DOHH2 (cell line): ENCODE measurements around the gene TEX9.

Experiments
- H3F3A ChIP-seq: fragments of 200-600 bp; sonication (generic), shearing (Covaris generic); 2 replicates; pipeline ENCODE4 v1.6.0; 2016; ENCODE audit warnings: antibody characterized with exemption, mild to moderate bottlenecking; ENCODE audit not compliant: control insufficient read depth, insufficient read depth
- H3K27ac ChIP-seq: fragments of 200-600 bp; sonication (generic); 2 replicates; pipeline ENCODE4 v1.5.1; 2014; ENCODE audit warnings: low read depth, mild to moderate bottlenecking, low read length, moderate library complexity
- H3K27me3 ChIP-seq: fragments of 200-600 bp; sonication (generic); 2 replicates; pipeline ENCODE4 v1.6.1; 2014; ENCODE audit warnings: mild to moderate bottlenecking, low read length, mixed read lengths; ENCODE audit not compliant: control insufficient read depth
- H3K36me3 ChIP-seq: fragments of 200-600 bp; sonication (generic); 2 replicates; pipeline ENCODE4 v1.6.1; 2014; ENCODE audit warnings: mild to moderate bottlenecking, low read length, moderate library complexity, mixed read lengths; ENCODE audit not compliant: control insufficient read depth
- H3K4me1 ChIP-seq: fragments of 200-600 bp; sonication (generic); 2 replicates; pipeline ENCODE4 v1.6.1; 2014; ENCODE audit warnings: mild to moderate bottlenecking, low read length, mixed read lengths; ENCODE audit not compliant: control insufficient read depth
- H3K4me2 ChIP-seq: fragments of 200-600 bp; sonication (generic); 2 replicates; pipeline ENCODE4 v1.6.0; 2014; ENCODE audit warnings: mild to moderate bottlenecking, low read length, moderate library complexity
- H3K4me3 ChIP-seq: fragments of 200-600 bp; sonication (generic); 2 replicates; pipeline ENCODE4 v1.5.1; 2014; ENCODE audit warnings: mild to moderate bottlenecking, low read length, mixed read lengths
- H3K79me2 ChIP-seq: fragments of 200-600 bp; sonication (generic); 2 replicates; pipeline ENCODE4 v1.6.1; 2014; ENCODE audit warnings: mild to moderate bottlenecking, low read length, mixed read lengths; ENCODE audit not compliant: control insufficient read depth
- H3K9me2 ChIP-seq: fragments of 200-600 bp; sonication (generic); replicated peaks from 2 replicates; pipeline ENCODE4 v1.6.1; 2014; ENCODE audit warnings: mild to moderate bottlenecking, low read length, mixed read lengths; ENCODE audit not compliant: control insufficient read depth
- H3K9me3 ChIP-seq: fragments of 200-600 bp; sonication (generic); 2 replicates; pipeline ENCODE4 v1.6.1; 2014; ENCODE audit warnings: antibody characterized with exemption, low read length, mixed read lengths; ENCODE audit not compliant: control insufficient read depth, insufficient read depth
- H4K20me1 ChIP-seq: fragments of 200-600 bp; sonication (generic); 2 replicates; pipeline ENCODE4 v1.6.0; 2014; ENCODE audit warnings: low read depth, mild to moderate bottlenecking, antibody characterized with exemption, low read length, moderate library complexity; ENCODE audit not compliant: control insufficient read depth, insufficient read depth
- EZH2phosphoT487 ChIP-seq: fragments of 200-600 bp; sonication (generic); IDR thresholded peaks from 2 replicates; pipeline ENCODE4 v1.6.1; 2017; ENCODE audit warnings: borderline replicate concordance, mild to moderate bottlenecking, antibody characterized with exemption, low read length, moderate library complexity, mixed read lengths
- TF ChIP-seq, protein P1 (sequence below): fragments of 200-600 bp; sonication (generic); IDR thresholded peaks from one replicate; pipeline ENCODE4 v1.5.1; 2014; ENCODE audit warnings: antibody characterized with exemption, mild to moderate bottlenecking, low read depth, low read length; ENCODE audit not compliant: poor library complexity, severe bottlenecking

Gene TEX9

GRCh38 chr15:56442354-56442753 is 77.1 kb downstream of the TEX9 start:
- Histone ChIP-seq H3K4me3 (no peak overlapping the region), H3K36me3 (peaks cover 12% of the 10 kb centered on the region), H3K9me3 (no peaks in the 10 kb centered on the region), H3K9me2 (no peaks in the 10 kb centered on the region), H3K79me2 (no peaks in the 10 kb centered on the region), H3F3A (peaks cover 3% of the 10 kb centered on the region), H3K27ac (no peak overlapping the region), H3K4me2 (no peak overlapping the region), H3K27me3 (no peaks in the 10 kb centered on the region), H4K20me1 (no peaks in the 10 kb centered on the region), H3K4me1 (no peaks in the 10 kb centered on the region)
- TF ChIP-seq, protein P1, sequence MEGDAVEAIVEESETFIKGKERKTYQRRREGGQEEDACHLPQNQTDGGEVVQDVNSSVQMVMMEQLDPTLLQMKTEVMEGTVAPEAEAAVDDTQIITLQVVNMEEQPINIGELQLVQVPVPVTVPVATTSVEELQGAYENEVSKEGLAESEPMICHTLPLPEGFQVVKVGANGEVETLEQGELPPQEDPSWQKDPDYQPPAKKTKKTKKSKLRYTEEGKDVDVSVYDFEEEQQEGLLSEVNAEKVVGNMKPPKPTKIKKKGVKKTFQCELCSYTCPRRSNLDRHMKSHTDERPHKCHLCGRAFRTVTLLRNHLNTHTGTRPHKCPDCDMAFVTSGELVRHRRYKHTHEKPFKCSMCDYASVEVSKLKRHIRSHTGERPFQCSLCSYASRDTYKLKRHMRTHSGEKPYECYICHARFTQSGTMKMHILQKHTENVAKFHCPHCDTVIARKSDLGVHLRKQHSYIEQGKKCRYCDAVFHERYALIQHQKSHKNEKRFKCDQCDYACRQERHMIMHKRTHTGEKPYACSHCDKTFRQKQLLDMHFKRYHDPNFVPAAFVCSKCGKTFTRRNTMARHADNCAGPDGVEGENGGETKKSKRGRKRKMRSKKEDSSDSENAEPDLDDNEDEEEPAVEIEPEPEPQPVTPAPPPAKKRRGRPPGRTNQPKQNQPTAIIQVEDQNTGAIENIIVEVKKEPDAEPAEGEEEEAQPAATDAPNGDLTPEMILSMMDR: no peak
- TF ChIP-seq EZH2phosphoT487: no peak

- Histone ChIP-seq H3K4me2 (no peak overlapping the region), H4K20me1 (no peaks in the 10 kb centered on the region), H3K9me2 (no peaks in the 10 kb centered on the region), H3K9me3 (no peaks in the 10 kb centered on the region), H3K79me2 (no peaks in the 10 kb centered on the region), H3K4me1 (no peaks in the 10 kb centered on the region), H3K27ac (no peak overlapping the region), H3F3A (peaks cover 3% of the 10 kb centered on the region), H3K36me3 (peaks cover 12% of the 10 kb centered on the region), H3K4me3 (no peak overlapping the region), H3K27me3 (no peaks in the 10 kb centered on the region)
- TF ChIP-seq, protein P1: no peak
- TF ChIP-seq EZH2phosphoT487: no peak
Measured at GRCh38 chr15:56445746-56446145, 80.5 kb downstream of the TEX9 start.

DNA sequence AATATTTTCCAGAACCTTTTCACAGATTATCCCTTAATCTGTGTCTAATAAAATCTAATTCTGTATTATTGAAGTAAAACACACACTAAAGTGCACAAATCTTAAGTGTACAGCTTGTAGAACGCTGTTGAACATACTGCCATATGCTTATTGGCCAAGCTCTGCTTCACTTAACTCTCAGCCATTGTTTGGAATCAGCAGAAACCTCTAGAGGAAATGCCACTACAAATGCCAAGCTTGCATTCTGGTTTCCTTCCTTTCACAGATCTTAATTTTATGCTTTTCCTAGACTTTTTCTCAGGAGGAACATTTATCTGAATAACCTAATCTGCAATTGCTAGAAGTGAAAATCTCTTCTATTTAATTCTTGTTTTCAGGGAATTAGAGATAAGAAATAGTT is 89.6 kb downstream of the TEX9 start:
- H3K4me1 ChIP-seq: no peaks in the 10 kb centered on the region
- no peak overlapping the region for H3K27ac ChIP-seq
- H3K79me2 ChIP-seq: no peaks in the 10 kb centered on the region
- H3K4me2 ChIP-seq: no peak overlapping the region
- no peaks in the 10 kb centered on the region for H3K9me3 ChIP-seq
- TF ChIP-seq, protein P1: no peak
- no peak for TF ChIP-seq EZH2phosphoT487
- no peaks in the 10 kb centered on the region for H3K9me2 ChIP-seq
- H4K20me1 ChIP-seq: no peaks in the 10 kb centered on the region
- H3K36me3 ChIP-seq: peaks cover 10% of the 10 kb centered on the region
- H3F3A ChIP-seq: no peaks in the 10 kb centered on the region
- H3K4me3 ChIP-seq: no peak overlapping the region
- no peaks in the 10 kb centered on the region for H3K27me3 ChIP-seq

GRCh38 chr15:56456229-56456628 is 91.0 kb downstream of the TEX9 start:
- Histone ChIP-seq H3K27ac (no peak overlapping the region), H3F3A (peaks cover 3% of the 10 kb centered on the region; the same call in 1 of the 2 replicates), H3K4me1 (peaks cover 12% of the 10 kb centered on the region), H3K9me3 (no peaks in the 10 kb centered on the region), H3K4me3 (no peak overlapping the region), H3K27me3 (no peaks in the 10 kb centered on the region), H3K36me3 (peaks cover 13% of the 10 kb centered on the region), H3K4me2 (no peak overlapping the region), H3K79me2 (no peaks in the 10 kb centered on the region), H3K9me2 (no peaks in the 10 kb centered on the region), H4K20me1 (no peaks in the 10 kb centered on the region)
- TF ChIP-seq, protein P1: no peak
- TF ChIP-seq EZH2phosphoT487: no peak
